ENCODE results near the gene CRYBB1.

GRCh38 chr22:26563022-26563421, 54.8 kb downstream of the CRYBB1 start:
- no peak for TF ChIP-seq POLR2A (IDR thresholded peaks at IDR 0.05)
- no peak for TF ChIP-seq CTCF (IDR thresholded peaks at IDR 0.05)
